ENCODE measurements around the gene SPEG. TPM values are rescaled to one million over a fixed set of nuclear protein-coding genes. Genes with fewer than 3 reads are reported as not detected.
"Not testable (repeated sequence)": the region's sequence is repeated elsewhere in the genome, so short reads cannot be mapped to it uniquely, and the experiment has no call there.

SPEG gene
- total RNA-seq, 1 experiment from 2014 or later = not detected

DNA sequence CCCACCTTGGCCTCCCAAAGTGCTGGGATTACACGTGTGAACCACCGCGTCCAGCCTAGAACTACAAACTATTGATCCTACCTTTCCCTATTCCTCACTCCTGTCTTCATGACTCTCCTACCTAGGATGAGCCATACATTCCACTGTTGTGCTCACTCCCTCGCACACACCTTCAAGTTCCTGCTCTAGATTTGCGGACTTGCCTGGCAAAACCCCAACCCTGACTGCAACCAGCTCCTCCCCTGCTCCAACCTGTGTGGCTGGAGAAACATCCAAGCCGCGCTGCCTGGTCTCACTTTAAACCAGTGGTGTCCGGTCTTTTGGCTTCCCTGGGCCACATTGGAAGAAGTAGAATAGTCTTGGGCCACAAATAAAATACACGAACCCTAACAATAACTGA lies 41.9 kb upstream of the SPEG start:
- H3K36me3 ChIP-seq (ENCODE audit: insufficient read depth, low read length) = no peaks in the 10 kb centered on the region
- H3K27me3 ChIP-seq (ENCODE audit: low read length) = no peaks in the 10 kb centered on the region
- H3K9ac ChIP-seq (ENCODE audit: low read length) = no peak overlapping the region
- no peak overlapping the region for H3K4me3 ChIP-seq (ENCODE audit: low read length)
- H3K9me3 ChIP-seq (ENCODE audit: low read length) = no peaks in the 10 kb centered on the region
- H3K4me2 ChIP-seq (ENCODE audit: low read depth, low read length, poor library complexity, severe bottlenecking) = no peak overlapping the region
- no peak overlapping the region for H3K27ac ChIP-seq (ENCODE audit: low read length)
- H4K20me1 ChIP-seq (ENCODE audit: insufficient read depth, low read depth, low read length) = no peaks in the 10 kb centered on the region
- peaks cover 7% of the 10 kb centered on the region for H3K4me1 ChIP-seq (ENCODE audit: low read length)
- no peaks in the 10 kb centered on the region for H3K9me2 ChIP-seq (replicated peaks; ENCODE audit: insufficient read depth, low read length)
- no peak overlapping the region for H2AFZ ChIP-seq (ENCODE audit: low read length)
- no peak for DNase-seq
- no peaks in the 10 kb centered on the region for H3K79me2 ChIP-seq (ENCODE audit: low read length)

- H3K4me2 ChIP-seq (ENCODE audit: low read depth, low read length, poor library complexity, severe bottlenecking); H4K20me1 ChIP-seq (ENCODE audit: insufficient read depth, low read depth, low read length); H3K27me3 ChIP-seq (ENCODE audit: low read length); H3K4me1 ChIP-seq (ENCODE audit: low read length); H3K9me3 ChIP-seq (ENCODE audit: low read length); DNase-seq; H3K27ac ChIP-seq (ENCODE audit: low read length); H3K36me3 ChIP-seq (ENCODE audit: insufficient read depth, low read length); H3K4me3 ChIP-seq (ENCODE audit: low read length); H3K79me2 ChIP-seq (ENCODE audit: low read length); H3K9me2 ChIP-seq (replicated peaks; ENCODE audit: insufficient read depth, low read length); H3K9ac ChIP-seq (ENCODE audit: low read length); H2AFZ ChIP-seq (ENCODE audit: low read length): not testable (repeated sequence)
Observed at GRCh38 chr2:219395056-219395455, 39.6 kb upstream of the SPEG start.

DNA sequence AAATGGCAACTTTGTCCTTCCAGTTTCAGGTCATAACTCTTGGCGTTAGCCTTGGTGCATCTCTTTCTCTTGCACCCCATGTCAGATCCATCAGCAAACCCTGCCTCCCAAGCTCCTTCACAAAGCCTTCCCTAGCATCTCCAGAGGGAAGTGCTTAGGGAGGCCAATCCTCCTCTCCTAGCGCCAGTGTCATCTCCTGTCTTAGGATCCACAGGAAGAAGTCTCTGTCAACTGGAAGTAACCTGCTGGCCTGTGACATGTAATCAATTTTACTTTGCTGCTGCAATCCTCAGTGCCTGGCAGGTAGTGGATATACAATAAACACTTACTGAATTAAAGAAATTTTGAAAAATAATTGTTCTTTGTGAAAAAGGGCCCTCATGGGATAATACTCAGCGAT lies 39.0 kb upstream of the SPEG start:
- H3K9ac ChIP-seq (ENCODE audit: low read length) = no peak overlapping the region
- no peaks in the 10 kb centered on the region for H3K4me1 ChIP-seq (ENCODE audit: low read length)
- H3K9me3 ChIP-seq (ENCODE audit: low read length) = no peaks in the 10 kb centered on the region
- H3K36me3 ChIP-seq (ENCODE audit: insufficient read depth, low read length) = no peaks in the 10 kb centered on the region
- no peak overlapping the region for H3K4me2 ChIP-seq (ENCODE audit: low read depth, low read length, poor library complexity, severe bottlenecking)
- no peak overlapping the region for H3K4me3 ChIP-seq (ENCODE audit: low read length)
- no peaks in the 10 kb centered on the region for H3K27me3 ChIP-seq (ENCODE audit: low read length)
- H3K27ac ChIP-seq (ENCODE audit: low read length) = no peak overlapping the region
- no peak for DNase-seq
- H2AFZ ChIP-seq (ENCODE audit: low read length) = no peak overlapping the region
- H4K20me1 ChIP-seq (ENCODE audit: insufficient read depth, low read depth, low read length) = no peaks in the 10 kb centered on the region
- H3K79me2 ChIP-seq (ENCODE audit: low read length) = no peaks in the 10 kb centered on the region
- no peaks in the 10 kb centered on the region for H3K9me2 ChIP-seq (replicated peaks; ENCODE audit: insufficient read depth, low read length)

- no peaks in the 10 kb centered on the region for H3K4me1 ChIP-seq (ENCODE audit: low read length)
- no peak overlapping the region for H2AFZ ChIP-seq (ENCODE audit: low read length)
- no peak overlapping the region for H3K27ac ChIP-seq (ENCODE audit: low read length)
- H3K9ac ChIP-seq (ENCODE audit: low read length) = no peak overlapping the region
- no peaks in the 10 kb centered on the region for H3K27me3 ChIP-seq (ENCODE audit: low read length)
- H4K20me1 ChIP-seq (ENCODE audit: insufficient read depth, low read depth, low read length) = no peaks in the 10 kb centered on the region
- no peaks in the 10 kb centered on the region for H3K79me2 ChIP-seq (ENCODE audit: low read length)
- no peak for DNase-seq
- no peak overlapping the region for H3K4me2 ChIP-seq (ENCODE audit: low read depth, low read length, poor library complexity, severe bottlenecking)
- H3K9me3 ChIP-seq (ENCODE audit: low read length) = no peaks in the 10 kb centered on the region
- no peaks in the 10 kb centered on the region for H3K9me2 ChIP-seq (replicated peaks; ENCODE audit: insufficient read depth, low read length)
- H3K36me3 ChIP-seq (ENCODE audit: insufficient read depth, low read length) = no peaks in the 10 kb centered on the region
- no peak overlapping the region for H3K4me3 ChIP-seq (ENCODE audit: low read length)
Observed at GRCh38 chr2:219396863-219397457, 37.7 kb upstream of the SPEG start.

DNA sequence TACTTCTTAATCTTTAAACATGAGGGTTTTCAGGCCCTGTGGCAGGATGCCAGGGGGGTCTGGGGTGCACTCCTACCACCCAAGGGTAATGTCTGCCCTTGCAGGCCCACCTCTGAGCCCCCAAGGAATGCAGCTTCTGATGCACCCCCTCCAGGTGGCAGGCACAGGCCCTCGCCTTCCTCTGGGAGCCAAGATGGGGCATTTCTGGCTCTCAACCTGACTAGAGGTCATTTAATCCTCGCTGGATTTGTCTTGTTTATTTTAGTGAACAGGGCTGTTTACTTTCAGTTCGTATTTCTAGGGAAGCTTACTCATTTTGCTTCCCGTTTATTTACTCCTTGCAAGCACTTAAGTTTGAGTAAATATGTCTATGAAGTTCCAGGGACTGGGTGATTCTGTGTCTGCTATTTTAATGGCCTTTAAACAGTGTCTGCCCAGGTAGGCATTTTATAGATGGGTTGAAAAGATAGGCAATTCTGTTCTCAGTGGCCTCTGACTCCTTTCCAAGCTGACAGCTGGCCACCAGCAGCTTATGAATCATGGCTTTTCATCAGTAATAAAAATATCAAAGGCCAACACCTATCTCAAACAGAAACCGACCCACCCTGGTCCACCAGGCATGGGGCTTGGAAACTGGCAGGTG lies 35.8 kb upstream of the SPEG start:
- Histone ChIP-seq H3K36me3 (ENCODE audit: insufficient read depth, low read length) (no peaks in the 10 kb centered on the region), H3K4me1 (ENCODE audit: low read length) (no peaks in the 10 kb centered on the region), H3K9me3 (ENCODE audit: low read length) (no peaks in the 10 kb centered on the region), H2AFZ (ENCODE audit: low read length) (no peak overlapping the region), H3K4me3 (ENCODE audit: low read length) (no peak overlapping the region), H3K79me2 (ENCODE audit: low read length) (no peaks in the 10 kb centered on the region), H3K9me2 (replicated peaks; ENCODE audit: insufficient read depth, low read length) (no peaks in the 10 kb centered on the region), H3K9ac (ENCODE audit: low read length) (no peak overlapping the region), H3K27ac (ENCODE audit: low read length) (no peak overlapping the region), H3K27me3 (ENCODE audit: low read length) (no peaks in the 10 kb centered on the region), H4K20me1 (ENCODE audit: insufficient read depth, low read depth, low read length) (no peaks in the 10 kb centered on the region), H3K4me2 (ENCODE audit: low read depth, low read length, poor library complexity, severe bottlenecking) (no peak overlapping the region)
- no peak for DNase-seq

DNA sequence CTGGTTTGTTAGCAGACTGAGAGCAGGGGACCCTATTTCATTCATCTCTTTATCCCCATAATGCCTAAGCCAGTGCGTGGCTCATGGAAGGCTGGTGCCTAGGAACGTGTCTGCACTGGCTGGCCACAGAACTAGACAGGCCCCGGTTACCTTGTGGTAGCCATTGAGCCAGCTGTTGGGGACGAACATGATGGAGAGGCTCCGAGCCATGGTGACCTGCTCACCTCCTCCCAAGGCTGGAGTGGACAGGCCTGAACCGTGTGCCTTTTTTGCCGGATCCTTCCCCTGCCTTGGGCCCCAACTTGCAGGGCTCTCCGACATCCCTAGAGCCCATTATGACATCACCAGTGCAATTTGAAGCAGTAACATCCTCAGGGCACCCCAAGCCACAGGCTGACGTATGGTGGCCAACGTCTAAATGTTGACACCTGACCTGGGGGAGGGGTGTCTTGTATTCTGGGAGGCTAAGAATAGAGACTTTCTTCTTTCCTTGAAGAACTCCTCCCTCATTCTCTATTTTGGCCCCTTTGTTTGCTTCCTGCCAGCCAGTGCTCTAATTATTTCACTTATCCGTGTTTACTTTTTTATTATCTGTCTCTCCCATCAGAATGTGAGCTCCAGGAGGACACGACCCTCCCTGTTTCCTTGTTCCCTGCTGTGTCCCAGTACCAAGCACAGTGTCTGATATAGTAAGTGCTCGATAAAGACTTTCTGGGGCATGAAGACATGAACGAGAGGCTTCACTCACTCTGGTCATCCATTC lies 34.7 kb upstream of the SPEG start:
- Histone ChIP-seq H3K9me3 (ENCODE audit: low read length) (no peaks in the 10 kb centered on the region), H3K27me3 (ENCODE audit: low read length) (no peaks in the 10 kb centered on the region), H3K79me2 (ENCODE audit: low read length) (no peaks in the 10 kb centered on the region), H3K27ac (ENCODE audit: low read length) (no peak overlapping the region), H3K4me3 (ENCODE audit: low read length) (no peak overlapping the region), H3K36me3 (ENCODE audit: insufficient read depth, low read length) (no peaks in the 10 kb centered on the region), H3K9ac (ENCODE audit: low read length) (no peak overlapping the region), H4K20me1 (ENCODE audit: insufficient read depth, low read depth, low read length) (no peaks in the 10 kb centered on the region), H3K9me2 (replicated peaks; ENCODE audit: insufficient read depth, low read length) (no peaks in the 10 kb centered on the region), H3K4me2 (ENCODE audit: low read depth, low read length, poor library complexity, severe bottlenecking) (no peak overlapping the region), H2AFZ (ENCODE audit: low read length) (no peak overlapping the region), H3K4me1 (ENCODE audit: low read length) (no peaks in the 10 kb centered on the region)
- DNase-seq = no peak

GRCh38 chr2:219400562-219400961 lies 34.1 kb upstream of the SPEG start:
- Histone ChIP-seq H3K4me2 (ENCODE audit: low read depth, low read length, poor library complexity, severe bottlenecking) (no peak overlapping the region), H3K27ac (ENCODE audit: low read length) (no peak overlapping the region), H3K4me1 (ENCODE audit: low read length) (no peaks in the 10 kb centered on the region), H3K9me3 (ENCODE audit: low read length) (no peaks in the 10 kb centered on the region), H3K79me2 (ENCODE audit: low read length) (no peaks in the 10 kb centered on the region), H3K4me3 (ENCODE audit: low read length) (no peak overlapping the region), H3K9ac (ENCODE audit: low read length) (no peak overlapping the region), H3K27me3 (ENCODE audit: low read length) (no peaks in the 10 kb centered on the region), H2AFZ (ENCODE audit: low read length) (no peak overlapping the region), H4K20me1 (ENCODE audit: insufficient read depth, low read depth, low read length) (no peaks in the 10 kb centered on the region), H3K9me2 (replicated peaks; ENCODE audit: insufficient read depth, low read length) (no peaks in the 10 kb centered on the region), H3K36me3 (ENCODE audit: insufficient read depth, low read length) (no peaks in the 10 kb centered on the region)
- no peak for DNase-seq

- Histone ChIP-seq H3K4me3 (ENCODE audit: low read length) (no peak overlapping the region), H3K9ac (ENCODE audit: low read length) (no peak overlapping the region), H3K27me3 (ENCODE audit: low read length) (no peaks in the 10 kb centered on the region), H3K4me1 (ENCODE audit: low read length) (no peaks in the 10 kb centered on the region), H3K27ac (ENCODE audit: low read length) (no peak overlapping the region), H3K9me2 (replicated peaks; ENCODE audit: insufficient read depth, low read length) (no peaks in the 10 kb centered on the region), H3K9me3 (ENCODE audit: low read length) (no peaks in the 10 kb centered on the region), H3K4me2 (ENCODE audit: low read depth, low read length, poor library complexity, severe bottlenecking) (no peak overlapping the region), H2AFZ (ENCODE audit: low read length) (no peak overlapping the region), H3K79me2 (ENCODE audit: low read length) (no peaks in the 10 kb centered on the region), H3K36me3 (ENCODE audit: insufficient read depth, low read length) (no peaks in the 10 kb centered on the region), H4K20me1 (ENCODE audit: insufficient read depth, low read depth, low read length) (no peaks in the 10 kb centered on the region)
- DNase-seq = no peak
Observed at GRCh38 chr2:219401606-219402005, 33.0 kb upstream of the SPEG start.

Data from Karpas-422 (cell line).